C4-2B (cell line): ENCODE data around the gene TRDMT1.

ENCODE experiments used
- ZFX ChIP-seq: fragments of 450-650 bp; IDR thresholded peaks from 2 replicates; pipeline ENCODE4 v1.6.1; 2017
- TF ChIP-seq, protein P1 (sequence below): fragments of 450-650 bp; conservative IDR thresholded peaks from 2 replicates; pipeline ENCODE4 v1.5.1; 2017; ENCODE audit warnings: mild to moderate bottlenecking

DNA sequence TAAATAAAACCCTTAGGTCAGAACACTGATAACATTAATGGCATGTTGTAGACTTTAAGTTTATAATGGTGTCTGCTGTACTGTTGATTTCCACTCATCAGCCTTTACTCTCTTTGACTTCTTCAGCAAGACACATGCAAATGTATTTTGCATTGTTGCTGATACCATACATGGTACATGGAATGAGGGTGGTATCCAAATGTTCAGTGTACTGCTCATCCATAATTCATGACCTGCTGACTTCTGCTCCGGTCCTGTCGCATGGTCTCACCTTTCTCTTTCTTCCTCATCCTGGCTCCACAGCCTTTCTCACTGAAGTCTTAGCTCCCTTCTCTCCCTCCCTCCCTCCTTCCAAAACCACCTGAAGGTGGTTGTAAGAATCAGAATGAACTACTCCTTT, 67.2 kb downstream of the TRDMT1 start:
- TF ChIP-seq, protein P1, sequence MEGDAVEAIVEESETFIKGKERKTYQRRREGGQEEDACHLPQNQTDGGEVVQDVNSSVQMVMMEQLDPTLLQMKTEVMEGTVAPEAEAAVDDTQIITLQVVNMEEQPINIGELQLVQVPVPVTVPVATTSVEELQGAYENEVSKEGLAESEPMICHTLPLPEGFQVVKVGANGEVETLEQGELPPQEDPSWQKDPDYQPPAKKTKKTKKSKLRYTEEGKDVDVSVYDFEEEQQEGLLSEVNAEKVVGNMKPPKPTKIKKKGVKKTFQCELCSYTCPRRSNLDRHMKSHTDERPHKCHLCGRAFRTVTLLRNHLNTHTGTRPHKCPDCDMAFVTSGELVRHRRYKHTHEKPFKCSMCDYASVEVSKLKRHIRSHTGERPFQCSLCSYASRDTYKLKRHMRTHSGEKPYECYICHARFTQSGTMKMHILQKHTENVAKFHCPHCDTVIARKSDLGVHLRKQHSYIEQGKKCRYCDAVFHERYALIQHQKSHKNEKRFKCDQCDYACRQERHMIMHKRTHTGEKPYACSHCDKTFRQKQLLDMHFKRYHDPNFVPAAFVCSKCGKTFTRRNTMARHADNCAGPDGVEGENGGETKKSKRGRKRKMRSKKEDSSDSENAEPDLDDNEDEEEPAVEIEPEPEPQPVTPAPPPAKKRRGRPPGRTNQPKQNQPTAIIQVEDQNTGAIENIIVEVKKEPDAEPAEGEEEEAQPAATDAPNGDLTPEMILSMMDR = no peak
- TF ChIP-seq ZFX = no peak
